Endodermal cell (in vitro differentiated cells): Measurements from ENCODE around the gene RPN1. TPM values are rescaled to one million over a fixed set of nuclear protein-coding genes. Genes with fewer than 3 reads are reported as not detected.

Source experiments
- DNase-seq: peaks from one replicate; pipeline ENCODE4 v3.0.0-alpha.2; 2017
- H3K27ac ChIP-seq: 2 replicates; pipeline ENCODE4 v1.5.1; 2013; ENCODE audit warnings: mild to moderate bottlenecking, low read depth, low read length, moderate library complexity
- H3K27me3 ChIP-seq: 2 replicates; pipeline ENCODE4 v1.6.1; 2013; ENCODE audit warnings: mild to moderate bottlenecking, low read length, moderate library complexity; ENCODE audit not compliant: insufficient read depth, control insufficient read depth, poor library complexity, severe bottlenecking
- H3K36me3 ChIP-seq: 2 replicates; pipeline ENCODE4 v1.7.0; 2013; ENCODE audit warnings: mild to moderate bottlenecking, low read length, moderate library complexity; ENCODE audit not compliant: control insufficient read depth, insufficient read depth
- H3K4me1 ChIP-seq: one replicate; pipeline ENCODE4 v1.7.0; 2013; ENCODE audit warnings: low read length; ENCODE audit not compliant: control insufficient read depth, insufficient read depth
- H3K4me3 ChIP-seq: 2 replicates; pipeline ENCODE4 v1.5.1; 2013; ENCODE audit warnings: mild to moderate bottlenecking, low read length, moderate library complexity
- H3K9ac ChIP-seq: 2 replicates; pipeline ENCODE4 v1.6.1; 2013; ENCODE audit warnings: mild to moderate bottlenecking, low read length, moderate library complexity; ENCODE audit not compliant: poor library complexity, severe bottlenecking; ENCODE audit errors: extremely low read depth
- H3K9me3 ChIP-seq: 2 replicates; pipeline ENCODE4 v1.6.1; 2013; ENCODE audit warnings: mild to moderate bottlenecking, low read length, moderate library complexity; ENCODE audit not compliant: control insufficient read depth
- H3K27ac Mint-ChIP-seq: 2 replicates; pipeline ENCODE4 v1.8.0; 2020; ENCODE audit warnings: mixed read lengths
- H3K27me3 Mint-ChIP-seq: 2 replicates; pipeline ENCODE4 v1.8.0; 2021; ENCODE audit warnings: mild to moderate bottlenecking, mixed read lengths; ENCODE audit not compliant: insufficient read depth
- H3K36me3 Mint-ChIP-seq: 2 replicates; pipeline ENCODE4 v1.8.0; 2020; ENCODE audit warnings: low read depth, mixed read lengths
- H3K4me1 Mint-ChIP-seq: 2 replicates; pipeline ENCODE4 v1.8.0; 2020; ENCODE audit warnings: mixed read lengths
- H3K4me3 Mint-ChIP-seq: 2 replicates; pipeline ENCODE4 v1.8.0; 2020; ENCODE audit warnings: mild to moderate bottlenecking, moderate library complexity, mixed read lengths
- H3K9me3 Mint-ChIP-seq: 2 replicates; pipeline ENCODE4 v1.8.0; 2020; ENCODE audit warnings: mild to moderate bottlenecking, mixed read lengths
- CTCF ChIP-seq: fragments of 200-600 bp; sonication (generic); conservative IDR thresholded peaks from 2 replicates; pipeline ENCODE4 v1.5.0; 2021; ENCODE audit warnings: antibody characterized with exemption, mild to moderate bottlenecking
- WGBS, 2 experiments: methylation state at CpG; one replicate each; pipeline versions ENCODE4 v1.1.5 to v1.1.7; 2013; ENCODE audit warnings: missing lambda C conversion rate in 2 of 2, mixed read lengths in 1 of 2; ENCODE audit not compliant: insufficient coverage in 1 of 2, insufficient read length in 1 of 2; 5-methylcytosine and 5-hydroxymethylcytosine counted together
- total RNA-seq, 2 donors: library from RNA; stranded (reverse); fragmentation: NEBNext Ultra II Directional in 1 of 2; extraction: Animal tissue kit (Norgen Biotek cat#: 25700) in 1 of 2; gene quantifications; 2 replicates in 1 of 2; 3 replicates in 1 of 2; pipeline ENCODE4 v1.2.1, GENCODE V29; 2021

The RPN1 gene
- total RNA-seq, 2 donors from 2014 or later, result 197 to 210 TPM

GRCh38 chr3:128617270-128617556 lies 33.4 kb downstream of the RPN1 start:
- Mint-ChIP-seq H3K36me3 (peaks cover 43% of the 10 kb centered on the region), H3K27me3 (no peaks in the 10 kb centered on the region), H3K4me1 (peaks cover 11% of the 10 kb centered on the region), H3K4me3 (peak overlapping the region; percentile 86), H3K27ac (peak overlapping the region; percentile 26), H3K9me3 (no peaks in the 10 kb centered on the region)
- Histone ChIP-seq H3K36me3 (peaks cover 86% of the 10 kb centered on the region), H3K9me3 (no peaks in the 10 kb centered on the region), H3K27me3 (no peaks in the 10 kb centered on the region), H3K4me3 (no peak overlapping the region), H3K9ac (peak overlapping the region; percentile 49), H3K4me1 (no peaks in the 10 kb centered on the region), H3K27ac (no peak overlapping the region)
- WGBS, 2 experiments, result 93 to 100% methylated on average over 3 to 9 of the region's 9 CpGs
- DNase-seq, result no peak
- no peak for TF ChIP-seq CTCF

- Histone ChIP-seq H3K9me3 (no peaks in the 10 kb centered on the region), H3K27me3 (no peaks in the 10 kb centered on the region), H3K4me1 (no peaks in the 10 kb centered on the region), H3K9ac (no peak overlapping the region), H3K27ac (no peak overlapping the region), H3K36me3 (peaks cover 81% of the 10 kb centered on the region), H3K4me3 (no peak overlapping the region)
- no peaks in the 10 kb centered on the region for H3K9me3 Mint-ChIP-seq
- H3K4me3 Mint-ChIP-seq, result peak overlapping the region; percentile 86
- DNase-seq, result no peak
- no peak for TF ChIP-seq CTCF
- H3K4me1 Mint-ChIP-seq, result peaks cover 11% of the 10 kb centered on the region
- WGBS, 2 experiments, result 96 to 98% methylated on average over 12 to 16 of the region's 16 CpGs
- peak overlapping the region; percentile 26 for H3K27ac Mint-ChIP-seq
- peaks cover 39% of the 10 kb centered on the region for H3K36me3 Mint-ChIP-seq
- no peaks in the 10 kb centered on the region for H3K27me3 Mint-ChIP-seq
Measured at GRCh38 chr3:128616516-128617269, 33.9 kb downstream of the RPN1 start.

- DNase-seq, result no peak
- Histone ChIP-seq H3K27ac (no peak overlapping the region), H3K4me3 (no peak overlapping the region), H3K4me1 (no peaks in the 10 kb centered on the region), H3K36me3 (peaks cover 60% of the 10 kb centered on the region), H3K27me3 (no peaks in the 10 kb centered on the region), H3K9me3 (no peaks in the 10 kb centered on the region), H3K9ac (no peak overlapping the region)
- no peak for TF ChIP-seq CTCF
- Mint-ChIP-seq H3K27me3 (no peaks in the 10 kb centered on the region), H3K4me3 (no peak overlapping the region), H3K4me1 (peaks cover 9% of the 10 kb centered on the region), H3K36me3 (peaks cover 16% of the 10 kb centered on the region), H3K27ac (no peak overlapping the region), H3K9me3 (no peaks in the 10 kb centered on the region)
- WGBS, 2 experiments, result 80 to 100% methylated on average over 1 of the region's 1 CpG
Measured at GRCh38 chr3:128614076-128614475, 36.5 kb downstream of the RPN1 start.
